Testis (tissue), 3 donors: ENCODE measurements around the gene RBP5. TPM values are rescaled to one million over a fixed set of nuclear protein-coding genes. Genes with fewer than 3 reads are reported as not detected.

Source experiments
- DNase-seq: peaks from one replicate; pipeline ENCODE4 v3.0.0-alpha.2; 2019
- H3K27ac ChIP-seq, 2 donors: fragments of 200-600 bp; sonication (generic); one replicate each; pipeline ENCODE4 v1.5.1; 2019
- H3K27me3 ChIP-seq: fragments of 200-600 bp; sonication (generic); one replicate; pipeline ENCODE4 v1.5.1; 2019
- H3K36me3 ChIP-seq: fragments of 200-600 bp; sonication (generic); one replicate; pipeline ENCODE4 v1.5.1; 2017; ENCODE audit warnings: low read depth; ENCODE audit errors: missing control alignments
- H3K4me1 ChIP-seq: fragments of 200-600 bp; sonication (generic); one replicate; pipeline ENCODE4 v1.5.1; 2019
- H3K4me3 ChIP-seq, 2 donors: fragments of 200-600 bp; sonication (generic); one replicate each; pipeline ENCODE4 v1.5.1; 2017 to 2019
- H3K9me3 ChIP-seq: fragments of 200-600 bp; sonication (generic); one replicate; pipeline ENCODE4 v1.5.1; 2017
- POLR2A ChIP-seq: fragments of 450-650 bp; IDR thresholded peaks from one replicate; pipeline ENCODE4 v1.6.1; 2017; ENCODE audit warnings: antibody characterized with exemption, mild to moderate bottlenecking, moderate library complexity
- WGBS, 2 donors: methylation state at CpG; one replicate each; pipeline ENCODE4 v1.1.5; 2018; 5-methylcytosine and 5-hydroxymethylcytosine counted together
- intact Hi-C: fragments of 100-400 bp; cut with DNase I; formaldehyde crosslinking; loops from one replicate; pipeline ENCODE4 v1.15.1; 2023; ENCODE audit warnings: low total_unique reads
- polyA plus RNA-seq: library from polyadenylated mRNA; stranded (reverse); fragments of 350-450 nt; fragmentation: Illumina TruSeq; extraction: RNeasy Lipid Tissue Mini Kit (QIAGEN cat#74804); gene quantifications from one replicate; pipeline ENCODE4 v1.2.3, GENCODE V29; 2014; ENCODE audit warnings: low read depth, low replicate concordance; ENCODE audit not compliant: insufficient read depth
- total RNA-seq, 2 donors: library from RNA; depleted of rRNA; stranded (reverse); fragments of >200 nt; gene quantifications; one replicate each; pipeline ENCODE4 v1.2.3, GENCODE V29; 2016
- TF ChIP-seq, protein P1 (sequence below), 3 experiments: fragments of 450-650 bp in 2 of 3; fragments of 200-600 bp in 1 of 3; sonication (generic) in 1 of 3; IDR thresholded peaks; one replicate each; pipeline ENCODE4 v1.5.1; 2016 to 2019; ENCODE audit warnings: antibody characterized with exemption in 3 of 3, mild to moderate bottlenecking in 2 of 3, moderate library complexity in 1 of 3

The RBP5 gene
- total and polyA plus RNA-seq, 3 donors from 2014 or later = 1.1 to 11.8 (median 4.0) TPM

- TF ChIP-seq POLR2A = no peak
- TF ChIP-seq, protein P1, sequence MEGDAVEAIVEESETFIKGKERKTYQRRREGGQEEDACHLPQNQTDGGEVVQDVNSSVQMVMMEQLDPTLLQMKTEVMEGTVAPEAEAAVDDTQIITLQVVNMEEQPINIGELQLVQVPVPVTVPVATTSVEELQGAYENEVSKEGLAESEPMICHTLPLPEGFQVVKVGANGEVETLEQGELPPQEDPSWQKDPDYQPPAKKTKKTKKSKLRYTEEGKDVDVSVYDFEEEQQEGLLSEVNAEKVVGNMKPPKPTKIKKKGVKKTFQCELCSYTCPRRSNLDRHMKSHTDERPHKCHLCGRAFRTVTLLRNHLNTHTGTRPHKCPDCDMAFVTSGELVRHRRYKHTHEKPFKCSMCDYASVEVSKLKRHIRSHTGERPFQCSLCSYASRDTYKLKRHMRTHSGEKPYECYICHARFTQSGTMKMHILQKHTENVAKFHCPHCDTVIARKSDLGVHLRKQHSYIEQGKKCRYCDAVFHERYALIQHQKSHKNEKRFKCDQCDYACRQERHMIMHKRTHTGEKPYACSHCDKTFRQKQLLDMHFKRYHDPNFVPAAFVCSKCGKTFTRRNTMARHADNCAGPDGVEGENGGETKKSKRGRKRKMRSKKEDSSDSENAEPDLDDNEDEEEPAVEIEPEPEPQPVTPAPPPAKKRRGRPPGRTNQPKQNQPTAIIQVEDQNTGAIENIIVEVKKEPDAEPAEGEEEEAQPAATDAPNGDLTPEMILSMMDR (IDR thresholded peaks at IDR 0.05) = no peak
- no peaks in the 10 kb centered on the region for H3K9me3 ChIP-seq
- H3K27me3 ChIP-seq = no peaks in the 10 kb centered on the region
- no peaks in the 10 kb centered on the region for H3K36me3 ChIP-seq
- no peak for DNase-seq
- intact Hi-C loops = no loop called here
- H3K27ac ChIP-seq = no peak overlapping the region
- WGBS, 2 donors = 96 to 100% methylated on average over 2 of the region's 2 CpGs
- H3K4me3 ChIP-seq = no peak overlapping the region
- H3K4me1 ChIP-seq = no peaks in the 10 kb centered on the region
These were observed 10.5 kb upstream of the RBP5 start for GRCh38 chr12:7139200-7139599.

DNA sequence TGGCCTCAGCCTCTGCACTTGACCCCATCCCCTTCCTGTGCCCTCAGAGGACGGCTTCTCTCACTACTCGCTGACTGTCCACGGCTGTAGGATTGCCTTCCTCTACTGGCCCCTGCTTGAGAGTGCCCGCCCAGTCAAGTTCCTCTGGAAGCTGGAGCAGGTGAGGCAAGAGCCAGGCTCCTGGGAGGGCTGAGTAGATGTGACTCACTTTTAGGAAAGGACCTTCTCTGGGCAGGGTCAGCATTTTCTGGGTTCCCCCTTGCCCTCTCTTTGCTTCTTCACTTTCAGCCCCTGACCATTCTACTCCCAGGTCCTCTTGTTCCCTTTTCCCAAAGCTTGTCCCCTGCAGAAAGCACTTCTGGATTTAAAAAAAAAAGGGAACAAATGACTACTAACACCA lies 9.2 kb upstream of the RBP5 start:
- 81 to 82% methylated on average over 4 of the region's 4 CpGs for WGBS, 2 donors
- Histone ChIP-seq H3K4me3 (no peak overlapping the region), H3K36me3 (no peaks in the 10 kb centered on the region), H3K4me1 (no peaks in the 10 kb centered on the region), H3K27ac (no peak overlapping the region), H3K27me3 (no peaks in the 10 kb centered on the region), H3K9me3 (no peaks in the 10 kb centered on the region)
- no peak for DNase-seq
- intact Hi-C loops = no loop called here
- TF ChIP-seq, protein P1 (IDR thresholded peaks at IDR 0.05) = no peak
- TF ChIP-seq POLR2A = no peak

DNA sequence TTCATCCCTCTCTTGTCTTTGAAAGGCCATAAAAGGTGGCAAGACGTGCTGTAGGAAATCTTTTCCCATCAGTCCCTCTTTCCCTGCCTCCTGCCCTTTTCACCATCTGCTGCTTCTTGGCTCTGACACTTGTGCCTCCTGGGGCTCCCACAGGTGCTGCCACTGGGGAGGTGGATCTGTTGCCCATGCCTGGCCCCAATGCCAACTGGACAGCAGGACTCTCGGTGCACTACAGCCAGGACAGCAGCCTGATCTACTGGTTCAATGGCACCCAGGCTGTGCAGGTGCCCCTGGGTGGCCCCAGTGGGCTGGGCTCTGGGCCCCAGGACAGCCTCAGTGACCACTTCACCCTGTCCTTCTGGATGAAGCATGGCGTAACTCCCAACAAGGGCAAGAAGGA lies 8.0 kb upstream of the RBP5 start:
- no peaks in the 10 kb centered on the region for H3K4me1 ChIP-seq

GRCh38 chr12:7136071-7136470 lies 7.4 kb upstream of the RBP5 start:
- intact Hi-C loops = no loop called here

More for the DNA sequence above, 8.0 kb upstream of the RBP5 start:
- no peak overlapping the region for H3K4me3 ChIP-seq
- no peaks in the 10 kb centered on the region for H3K9me3 ChIP-seq
- no peaks in the 10 kb centered on the region for H3K36me3 ChIP-seq
- H3K27ac ChIP-seq = no peak overlapping the region
- intact Hi-C loops = no loop called here
- no peaks in the 10 kb centered on the region for H3K27me3 ChIP-seq
- no peak for TF ChIP-seq POLR2A
- TF ChIP-seq, protein P1 (IDR thresholded peaks at IDR 0.05) = no peak
- DNase-seq = no peak
- 88% methylated on average over 2 to 3 of the region's 3 CpGs for WGBS, 2 donors

More at GRCh38 chr12:7136071-7136470, 7.4 kb upstream of the RBP5 start:
- WGBS, 2 donors = 91 to 97% methylated on average over 7 of the region's 7 CpGs
- Histone ChIP-seq H3K27me3 (no peaks in the 10 kb centered on the region), H3K4me3 (no peak overlapping the region), H3K36me3 (no peaks in the 10 kb centered on the region), H3K4me1 (no peaks in the 10 kb centered on the region), H3K27ac (no peak overlapping the region), H3K9me3 (no peaks in the 10 kb centered on the region)
- TF ChIP-seq POLR2A = no peak
- TF ChIP-seq, protein P1 (IDR thresholded peaks at IDR 0.05) = no peak
- DNase-seq = no peak
